ENCODE data around the gene FNDC7.
"Not testable (repeated sequence)": the region's sequence is repeated elsewhere in the genome, so short reads cannot be mapped to it uniquely, and the experiment has no call there.

The FNDC7 gene

DNA sequence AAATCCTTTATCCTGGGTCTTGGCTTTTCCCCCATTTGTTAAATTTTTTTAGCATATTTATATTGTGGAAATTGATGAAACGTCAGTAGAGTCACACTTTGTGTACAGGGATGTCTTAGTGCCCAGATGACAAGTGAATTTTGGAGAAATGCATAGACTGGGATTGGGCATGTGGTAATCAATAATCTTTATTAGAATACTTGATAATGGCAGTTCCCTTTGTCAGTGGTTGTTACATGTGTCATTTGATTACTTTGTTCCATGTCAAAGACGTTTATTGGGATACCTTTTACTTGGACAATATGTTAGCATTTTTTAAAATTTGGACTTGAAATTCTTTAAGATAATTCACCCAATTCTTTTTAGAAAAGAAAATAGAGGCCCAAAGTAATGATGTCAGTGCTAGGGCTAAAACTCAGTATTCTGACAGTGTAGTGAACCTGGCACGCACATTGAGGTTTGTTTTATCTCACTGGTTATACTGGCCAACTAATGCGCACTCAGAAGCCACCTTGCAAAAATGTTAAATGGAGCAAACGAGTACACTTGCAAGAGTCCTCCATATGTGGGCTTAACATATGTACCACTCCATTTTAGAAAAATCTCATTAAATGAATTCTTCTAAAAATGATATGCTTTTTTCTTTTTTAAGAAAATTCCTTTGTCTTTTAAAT, 11.4 kb upstream of the FNDC7 start:
- no peak for DNase-seq

DNA sequence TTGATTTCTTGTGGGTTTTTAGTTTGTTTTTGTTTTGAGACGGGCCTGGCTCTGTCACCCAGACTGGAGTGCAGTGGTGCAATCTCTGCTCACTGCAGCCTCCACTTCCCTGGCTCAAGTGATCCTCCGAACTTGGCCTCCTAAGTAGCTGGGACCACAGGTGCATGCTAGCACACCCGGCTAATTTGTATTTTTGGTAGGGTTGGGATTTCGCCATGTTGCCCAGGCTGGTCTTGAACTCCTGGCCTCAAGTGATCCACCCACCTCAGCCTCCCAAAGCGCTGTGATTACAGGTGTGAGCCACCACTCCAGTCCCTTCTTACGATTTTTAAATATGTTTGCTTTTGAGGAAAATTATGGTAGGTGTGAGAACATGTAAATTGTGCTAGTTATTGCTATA, 10.6 kb upstream of the FNDC7 start:
- DNase-seq, result not testable (repeated sequence)

DNA sequence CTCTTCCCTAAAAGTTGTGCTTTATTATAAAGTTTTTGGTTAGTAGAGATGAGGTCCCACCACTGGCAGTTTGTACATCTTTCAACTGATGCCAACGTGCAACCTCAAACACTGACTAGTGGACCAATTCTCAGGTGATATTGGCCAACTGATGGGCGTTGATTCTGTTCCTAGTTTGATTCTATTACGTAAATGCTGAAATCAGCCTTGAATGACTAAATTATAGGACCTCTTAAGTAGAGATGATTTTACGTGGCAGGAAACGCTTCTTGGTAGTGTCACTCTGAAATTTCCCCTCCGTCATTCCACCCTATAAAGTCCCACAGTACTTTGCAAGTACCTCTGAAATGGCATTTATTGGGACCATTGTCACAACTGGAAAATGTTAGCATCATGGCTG, 8.8 kb upstream of the FNDC7 start:
- no peak for DNase-seq

DNA sequence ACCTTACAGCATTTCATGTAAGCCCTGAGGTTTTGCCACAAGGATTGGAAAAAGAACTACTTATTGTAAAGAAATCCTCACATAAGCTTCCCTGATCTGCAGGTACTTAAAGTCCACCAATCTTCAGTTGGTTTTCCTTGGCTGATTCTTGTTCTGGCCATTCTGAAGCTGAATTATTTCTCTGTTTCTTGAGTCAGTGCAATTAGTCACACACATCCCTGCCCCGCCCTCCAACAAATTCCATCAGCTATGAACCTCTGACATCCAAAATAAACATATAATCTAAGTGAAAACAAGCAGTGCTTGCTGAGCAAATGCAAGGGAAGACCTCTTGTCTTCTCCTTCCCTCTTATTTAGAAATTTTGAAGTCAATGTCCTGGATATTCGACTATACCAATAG, 8.2 kb upstream of the FNDC7 start:
- DNase-seq, result no peak

DNA sequence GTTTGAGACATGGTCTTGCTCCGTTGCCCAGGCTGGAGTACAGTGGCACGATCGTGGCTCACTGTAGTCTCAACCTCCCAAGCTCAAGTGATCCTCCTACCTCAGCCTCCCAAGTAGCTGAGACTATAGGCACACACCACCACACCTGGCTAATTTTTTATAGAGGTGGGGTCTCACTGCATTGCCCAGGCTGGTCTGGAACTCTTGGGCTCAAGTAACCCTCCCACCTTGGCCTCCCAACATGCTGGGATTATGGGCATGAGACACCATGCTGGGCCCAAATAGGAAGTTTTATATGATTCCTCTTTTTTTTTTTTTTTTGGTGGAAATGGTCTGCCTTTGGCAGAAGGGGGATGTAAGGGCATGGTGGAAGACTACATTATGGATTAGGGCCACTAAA, 6.1 kb upstream of the FNDC7 start:
- no peak for DNase-seq

DNA sequence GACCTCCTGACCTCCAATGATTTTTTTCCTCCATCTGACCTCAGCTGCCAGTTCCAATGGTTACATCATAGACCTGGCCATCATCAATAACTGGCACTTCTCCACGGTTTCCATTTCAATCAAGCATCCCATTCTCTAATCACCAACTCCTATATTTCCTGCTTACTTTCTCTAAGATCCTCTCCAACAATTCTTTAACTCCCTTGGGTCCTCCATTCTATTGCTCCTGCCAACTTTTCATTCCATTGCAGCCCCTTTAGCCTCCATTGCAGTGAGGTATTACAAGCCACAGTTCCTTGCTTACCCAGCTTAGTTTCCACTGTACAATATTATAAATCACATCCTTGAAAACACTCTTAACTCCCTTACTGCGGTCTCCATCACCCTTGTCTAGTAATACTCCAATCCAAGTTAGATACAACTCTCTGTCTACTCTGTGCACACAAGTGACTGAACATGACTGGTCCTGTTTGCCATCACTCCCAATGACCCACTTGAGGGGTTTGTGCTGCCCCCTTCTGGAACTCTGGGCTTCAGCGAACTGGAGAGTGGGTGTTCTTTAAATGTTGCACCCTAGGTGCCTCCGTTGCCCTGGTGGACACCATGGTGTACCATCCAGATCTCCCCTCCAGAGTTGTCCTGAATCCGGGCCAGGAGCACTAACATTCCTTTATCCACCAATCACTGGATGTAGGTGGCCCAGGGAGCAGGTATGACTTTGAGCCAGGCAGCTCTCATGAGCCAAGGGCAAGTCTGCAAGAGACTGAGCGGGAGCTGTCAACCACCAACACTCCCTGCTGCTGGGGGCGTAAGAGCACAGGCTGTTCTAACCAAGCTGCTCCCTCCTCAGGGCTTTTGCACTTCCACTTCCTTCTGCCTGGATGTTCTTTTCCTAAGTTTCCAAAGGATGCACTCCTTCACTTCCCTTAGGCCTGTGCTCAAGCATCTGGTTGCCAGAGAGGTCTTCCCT, 3.7 kb upstream of the FNDC7 start:
- DNase-seq, result peak; percentile 23

DNA sequence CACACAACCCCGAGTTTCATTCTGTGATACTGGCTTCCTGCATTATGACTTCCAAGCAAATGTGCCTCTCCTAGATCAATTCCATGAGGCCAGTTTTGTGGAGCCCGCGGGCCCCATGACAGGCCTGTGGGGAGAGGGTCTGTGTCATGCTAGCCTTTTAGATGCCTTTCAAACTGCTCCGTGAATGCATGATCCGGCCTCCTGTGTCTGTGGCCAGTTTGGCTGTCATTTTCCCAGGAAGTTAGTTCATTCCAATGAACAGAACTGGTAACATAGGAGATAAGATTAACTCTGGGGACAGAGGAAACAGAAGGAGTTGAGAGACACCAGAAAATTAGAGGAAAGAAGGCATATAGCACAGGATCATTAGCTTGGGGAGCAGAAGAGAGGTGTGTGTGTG, 3.2 kb downstream of the FNDC7 start:
- no peak for DNase-seq

DNA sequence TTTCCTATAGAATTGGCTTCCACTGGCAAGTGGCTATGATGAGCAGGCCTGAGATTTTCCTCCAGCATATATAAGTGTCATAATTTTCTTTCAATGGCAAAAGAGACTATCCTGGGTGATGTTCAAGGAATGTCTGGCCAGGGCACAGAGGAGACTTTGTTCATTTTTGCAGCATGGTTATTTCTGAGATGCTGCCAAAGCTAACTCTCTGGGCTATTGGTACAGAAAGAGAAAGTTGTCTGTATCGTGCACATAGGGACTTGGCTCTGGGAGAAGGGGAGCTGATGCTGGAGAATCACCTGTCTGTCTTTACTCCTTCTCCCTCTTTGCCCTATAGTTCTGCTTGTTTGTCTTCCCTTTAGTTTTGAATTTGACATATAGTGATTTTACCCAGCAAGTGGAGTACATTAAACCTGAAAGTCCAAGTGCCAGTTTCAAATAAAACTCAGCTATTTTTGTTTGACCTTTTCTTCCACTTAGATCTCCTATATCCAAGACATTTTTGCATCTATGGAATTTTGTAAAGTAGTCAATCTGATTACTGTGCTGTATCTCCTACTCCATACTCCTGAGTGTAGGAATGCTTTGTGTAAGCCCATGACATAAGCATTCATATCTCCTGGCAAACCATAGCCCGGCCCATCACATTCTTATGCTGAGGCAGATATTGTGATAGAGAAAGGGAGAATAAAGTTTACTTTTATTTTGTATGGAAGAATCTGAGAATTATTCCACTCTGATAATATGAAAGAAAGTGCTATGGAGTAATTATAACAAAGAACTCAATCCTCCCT, 3.9 kb downstream of the FNDC7 start:
- no peak for DNase-seq

DNA sequence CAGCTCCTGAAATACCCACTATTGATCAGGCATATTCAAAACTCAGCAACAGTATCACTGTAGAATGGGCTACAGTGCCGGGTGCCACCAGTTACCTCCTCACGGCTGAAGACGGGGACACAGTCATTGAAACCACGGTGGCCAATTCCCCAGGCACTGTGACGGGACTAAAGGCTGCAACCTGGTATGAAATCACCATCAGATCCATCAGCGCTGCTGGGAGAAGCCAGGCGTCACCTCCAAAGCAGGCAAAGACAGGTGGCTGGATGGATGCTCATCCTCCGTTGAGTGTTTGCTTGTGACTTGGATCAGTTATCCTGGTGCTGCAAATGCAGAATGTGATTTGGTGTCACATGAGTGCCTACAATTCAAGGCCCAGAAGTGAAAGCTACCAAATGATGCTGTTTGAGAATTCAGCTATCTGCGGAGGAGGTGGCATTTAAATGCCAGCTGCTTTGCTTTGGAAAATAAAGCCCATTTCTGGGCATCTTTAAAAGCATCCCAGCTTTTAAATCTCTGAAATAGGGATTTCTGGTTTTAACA, 5.1 kb downstream of the FNDC7 start:
- no peak for DNase-seq

DNA sequence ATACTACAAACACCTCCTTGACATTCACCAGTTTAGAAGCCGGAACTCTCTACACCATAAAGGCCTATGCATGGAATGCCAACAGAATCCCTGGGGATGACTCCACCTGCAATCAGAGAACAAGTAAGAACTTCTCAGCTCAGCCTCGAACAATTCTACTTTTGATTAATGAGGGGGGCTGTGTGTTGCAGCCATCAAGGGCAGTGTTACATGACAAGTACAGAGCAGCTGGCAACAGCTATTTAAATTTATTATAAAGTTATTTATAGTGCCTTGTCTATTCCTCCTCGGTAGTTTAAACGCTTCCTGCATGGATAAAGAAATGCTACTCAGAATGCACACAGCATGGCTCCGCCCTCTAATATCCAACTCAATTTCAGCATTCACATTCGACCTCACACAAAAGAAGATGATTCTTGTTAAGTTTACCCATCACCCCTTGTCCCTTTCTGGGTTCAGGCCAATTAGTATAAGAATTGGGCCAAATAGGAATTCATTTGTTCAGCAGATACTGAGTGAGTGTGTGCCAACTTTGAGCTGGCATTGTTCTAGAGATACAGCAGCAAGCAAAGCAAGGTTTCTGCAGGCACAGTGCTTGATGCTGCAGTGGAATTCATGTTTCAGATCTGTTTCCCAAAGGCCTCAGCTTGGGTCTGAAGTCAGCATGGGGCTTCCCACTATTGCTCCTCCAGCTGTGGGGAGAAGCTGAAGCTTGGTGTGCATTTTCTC, 6.4 kb downstream of the FNDC7 start:
- DNase-seq, result no peak

DNA sequence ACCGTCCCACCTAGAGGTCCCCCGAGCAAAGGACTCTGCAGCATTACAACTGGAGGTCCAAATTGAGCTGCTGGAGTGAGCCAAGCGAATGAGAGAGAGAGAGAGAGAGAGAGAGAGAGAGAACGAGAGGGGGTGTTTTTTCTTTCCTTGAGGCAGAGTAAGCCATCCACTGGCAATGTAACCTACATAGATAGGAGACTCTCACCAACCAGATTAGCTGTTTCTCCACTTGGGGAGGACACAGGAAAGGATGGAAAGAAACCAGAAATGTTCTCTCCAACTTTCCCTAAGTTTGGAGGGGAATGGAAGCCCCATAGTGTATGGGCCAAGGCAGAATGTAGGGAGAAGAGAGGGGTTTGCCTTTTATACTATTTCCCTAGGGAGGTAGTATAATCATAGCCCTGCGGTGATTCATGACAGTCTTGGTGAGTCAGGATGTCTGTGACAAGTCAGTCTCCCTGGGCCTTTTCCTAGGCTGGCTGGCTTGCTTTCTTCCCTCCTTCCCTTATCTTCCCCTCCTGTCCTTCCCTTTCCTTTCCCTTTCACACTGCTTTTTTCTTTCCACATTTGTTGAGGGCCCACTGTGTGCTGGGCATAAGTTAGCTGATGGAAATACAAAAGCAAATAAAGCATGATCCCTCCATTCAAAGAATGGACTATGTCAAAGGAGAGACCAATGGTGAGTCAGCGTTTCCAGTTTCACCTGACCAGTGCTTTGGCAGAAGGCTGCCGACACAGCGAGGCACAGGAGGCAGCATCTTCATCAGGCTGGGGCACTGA, 7.1 kb downstream of the FNDC7 start:
- peak; percentile 45 for DNase-seq

DNA sequence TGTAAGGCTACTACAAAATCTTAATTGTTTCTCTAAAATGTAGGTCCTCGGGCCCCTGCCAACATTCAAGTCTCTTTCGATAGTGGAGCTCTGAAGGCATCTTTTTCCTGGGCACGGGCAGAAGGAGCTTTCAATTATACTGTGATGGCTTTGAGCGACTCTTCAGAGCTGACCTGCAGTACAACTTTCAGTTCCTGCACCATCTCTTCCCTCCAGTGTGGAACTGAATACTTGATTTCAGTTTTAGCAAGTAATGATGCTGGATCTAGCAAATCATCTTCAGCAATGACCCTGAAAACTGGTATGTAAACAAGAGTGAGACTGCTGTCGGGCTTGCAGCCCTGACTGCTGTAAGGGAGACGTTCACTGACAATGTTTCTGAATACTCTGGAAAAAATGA, 9.6 kb downstream of the FNDC7 start:
- no peak for DNase-seq

DNA sequence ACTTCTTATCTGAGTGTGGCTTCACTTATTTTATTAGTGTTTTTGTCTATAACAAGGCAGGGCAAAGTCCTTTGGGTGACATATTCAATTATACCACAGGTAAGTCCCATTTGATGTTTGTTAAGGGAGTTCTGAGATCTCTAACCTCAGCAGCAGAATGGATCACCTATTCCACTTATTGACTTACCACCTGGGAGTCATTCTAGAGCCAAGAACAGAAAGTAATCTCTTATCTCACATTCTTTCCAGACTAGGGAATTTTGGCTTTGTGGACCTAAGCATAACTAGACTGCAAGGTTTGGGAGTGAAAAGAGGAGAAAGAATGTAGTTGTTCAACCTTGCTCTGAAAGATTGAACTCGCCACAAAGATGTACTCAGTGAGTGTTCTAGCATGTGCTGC, 13.2 kb downstream of the FNDC7 start:
- DNase-seq, result no peak

DNA sequence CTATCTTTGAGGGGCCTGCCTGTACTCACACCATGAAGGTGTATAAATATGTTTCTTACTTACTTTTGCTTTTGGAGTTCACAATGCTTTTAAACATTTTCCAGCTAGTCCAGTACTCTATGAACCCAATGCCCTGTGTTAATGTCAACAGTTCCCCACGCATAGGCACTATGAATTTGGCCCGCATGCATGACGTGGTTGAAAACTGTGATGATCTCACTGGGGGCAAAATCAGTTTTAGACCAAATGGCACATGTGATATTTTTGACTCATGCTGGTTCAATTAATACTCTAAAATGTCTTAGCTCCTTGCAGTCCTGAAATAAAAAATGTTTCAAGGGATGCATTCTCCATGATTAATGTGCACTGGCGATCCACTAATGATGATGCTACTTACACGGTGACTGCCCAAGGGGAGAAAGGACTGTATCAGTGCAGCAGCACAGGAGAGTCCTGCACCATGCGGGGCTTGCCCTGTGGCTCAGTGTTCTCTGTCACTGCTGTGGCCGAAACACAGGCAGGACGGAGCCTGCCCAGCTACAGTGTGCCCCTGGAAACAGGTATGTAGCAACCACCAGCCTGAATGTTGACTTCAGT, 15.7 kb downstream of the FNDC7 start:
- DNase-seq, result no peak

DNA sequence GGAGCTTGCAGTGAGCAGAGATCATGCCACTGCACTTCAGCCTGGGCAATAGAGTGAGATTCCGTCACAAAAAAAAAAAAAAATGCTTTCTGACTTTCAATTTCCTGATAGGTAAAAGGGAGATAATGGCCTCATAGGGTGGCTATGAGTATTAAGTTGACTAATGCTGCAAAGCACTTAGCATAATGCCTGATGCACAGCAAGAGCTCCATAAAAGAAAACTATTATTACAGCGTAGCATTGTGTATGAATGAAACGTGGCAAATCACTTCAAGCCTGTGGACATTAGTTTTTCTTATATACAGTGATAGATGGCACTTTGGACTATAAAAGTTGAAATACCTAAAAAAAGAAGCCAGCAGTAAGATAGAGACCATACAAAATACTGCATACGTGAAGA, 16.8 kb downstream of the FNDC7 start:
- no peak for DNase-seq

DNA sequence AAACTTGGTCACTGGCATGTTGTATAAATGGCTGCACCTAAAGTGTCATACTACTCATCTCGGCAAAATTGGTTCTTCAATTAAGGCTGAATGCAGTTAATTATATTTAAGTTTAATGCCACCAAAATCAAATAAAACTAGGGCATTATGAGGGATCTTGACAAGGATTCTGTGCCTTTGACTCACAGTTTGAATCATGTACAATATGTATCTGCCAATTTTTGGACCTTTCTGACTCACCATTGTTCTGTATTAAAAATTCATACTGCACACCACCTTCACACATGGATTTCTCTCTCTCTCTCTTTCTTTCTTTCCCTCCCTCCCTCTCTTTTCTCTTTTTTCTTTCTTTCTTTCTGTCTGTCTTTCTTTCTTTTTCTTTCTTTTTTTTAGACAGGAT, 19.7 kb downstream of the FNDC7 start:
- no peak for DNase-seq

DNA sequence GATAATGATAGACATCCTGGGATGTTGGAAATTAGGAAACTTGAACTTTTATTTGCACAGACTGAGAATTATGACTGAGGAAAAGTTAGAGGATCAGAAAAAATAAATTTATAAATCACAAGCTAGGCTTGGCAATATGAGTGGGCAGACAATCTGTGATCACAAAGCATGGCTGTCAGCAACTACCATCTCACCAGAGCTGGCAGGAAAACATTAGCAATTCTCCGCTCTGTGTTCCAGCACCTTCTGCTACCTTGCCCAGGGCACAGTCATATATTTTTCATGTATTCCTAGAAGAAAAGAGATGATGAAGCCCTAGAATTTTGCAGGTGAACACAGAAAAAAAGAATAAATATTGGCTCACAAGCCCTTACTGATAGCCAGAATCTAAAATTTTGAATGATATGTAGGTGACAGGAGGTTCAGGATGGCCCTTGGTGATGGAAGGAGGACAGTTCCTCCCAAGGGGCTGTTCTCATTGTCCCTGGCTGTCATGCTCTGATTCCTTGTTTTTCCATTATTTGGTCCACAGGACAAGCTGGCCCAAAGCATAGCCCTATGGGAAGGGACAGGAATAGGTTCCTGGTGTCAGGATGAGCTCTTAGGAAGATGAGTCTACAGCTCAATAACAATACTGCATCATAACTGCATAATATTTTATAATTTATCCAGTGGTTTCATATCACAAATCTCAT, 21.6 kb downstream of the FNDC7 start:
- no peak for DNase-seq

DNA sequence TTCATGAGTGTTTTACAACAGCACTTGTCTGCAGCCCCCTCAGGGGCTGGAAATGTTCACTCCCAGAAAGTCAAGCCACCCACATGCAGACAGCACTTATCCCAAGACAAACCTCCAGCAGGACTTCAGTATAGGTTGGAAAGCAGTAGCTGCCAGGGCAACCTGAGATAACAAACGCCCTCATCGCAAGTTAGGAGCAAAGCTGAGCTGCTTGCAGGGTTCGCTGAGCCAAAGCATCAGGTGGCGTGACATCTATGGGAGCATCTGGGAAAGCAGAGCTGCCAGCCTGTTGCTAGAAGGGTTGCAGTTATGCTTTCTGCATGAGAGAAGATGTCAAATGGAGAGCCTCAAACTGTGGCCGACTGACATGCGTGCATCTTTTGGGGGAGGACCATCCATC, 29.5 kb downstream of the FNDC7 start:
- DNase-seq, result peak; percentile 9

DNA sequence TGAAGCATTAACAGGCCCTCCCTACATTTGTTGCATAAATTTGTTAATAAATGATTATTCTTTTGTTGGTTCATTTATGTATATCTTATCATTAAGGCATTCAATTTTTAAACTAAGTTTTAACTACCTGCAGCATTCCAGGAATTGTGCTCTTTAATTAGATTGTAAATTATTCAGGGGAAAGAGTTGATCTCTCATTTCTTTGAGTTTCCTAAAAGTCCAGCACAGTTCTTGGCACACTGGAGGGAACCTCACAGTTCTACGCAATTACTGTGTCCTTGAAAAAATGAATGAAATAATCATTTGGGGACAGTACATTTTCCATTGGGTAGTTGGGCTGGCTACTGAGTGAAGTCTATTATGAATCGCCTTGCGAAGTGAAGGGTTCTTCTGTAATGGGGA, 33.3 kb downstream of the FNDC7 start:
- DNase-seq, result no peak

DNA sequence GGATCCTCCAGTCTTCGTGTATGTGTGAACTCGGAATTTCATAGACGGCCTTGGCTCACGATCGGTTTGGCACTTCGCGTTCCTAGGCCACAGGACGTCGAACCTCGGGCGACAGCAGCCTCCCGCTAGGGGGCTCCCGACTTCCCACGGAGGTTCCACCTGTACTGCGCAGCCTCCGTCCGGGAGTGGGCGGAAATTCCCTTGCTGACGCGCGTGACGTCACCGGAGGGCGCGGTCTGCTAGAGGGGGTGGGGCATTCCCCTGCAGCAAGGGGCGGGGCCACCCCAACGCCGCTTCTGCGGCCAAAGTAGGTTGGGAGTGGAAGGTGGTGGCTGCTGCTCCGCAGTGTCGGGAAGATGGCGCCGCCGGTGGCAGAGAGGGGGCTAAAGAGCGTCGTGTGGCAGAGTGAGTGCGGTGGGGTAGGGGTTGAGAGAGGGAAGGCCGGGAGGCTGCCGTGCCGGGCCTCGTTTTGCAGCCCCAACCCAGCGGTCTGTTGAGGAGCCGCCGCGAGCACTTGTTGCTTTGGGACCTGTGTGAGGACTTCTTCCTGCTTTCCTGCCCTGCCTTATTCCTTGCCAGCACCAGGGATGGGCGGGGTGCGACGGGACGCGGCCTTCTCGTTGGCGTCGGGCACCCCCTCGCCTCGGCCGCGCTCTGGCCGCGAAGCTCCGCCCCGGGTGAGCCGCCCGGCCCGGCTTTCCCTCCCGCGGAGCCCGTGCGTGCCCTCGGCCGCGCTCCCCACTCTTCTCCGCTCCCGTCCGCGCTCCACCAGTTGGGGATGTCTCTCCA, 33.9 kb downstream of the FNDC7 start, which contains the start of gene STXBP3:
Gene STXBP3, plus strand, starts transcription at position 293 of the 789 bp plus-strand sequence. Its CDS starts 64 bp downstream, at position 357.
- peak; percentile 99 for DNase-seq

Measured in DMS53 (cell line).